ENCODE data around the gene HSD17B14.

Gene HSD17B14

GRCh38 chr19:48770266-48770665, 66.0 kb downstream of the HSD17B14 start:
- no peak for TF ChIP-seq GATA2 (IDR thresholded peaks at IDR 0.05; ENCODE audit: low read depth, low read length)
- TF ChIP-seq GATA3 (IDR thresholded peaks at IDR 0.05; ENCODE audit: low read depth, low read length): no peak

GRCh38 chr19:48768994-48769713, 67.1 kb downstream of the HSD17B14 start:
- no peak for TF ChIP-seq GATA3 (IDR thresholded peaks at IDR 0.05; ENCODE audit: low read depth, low read length)
- TF ChIP-seq GATA2 (IDR thresholded peaks at IDR 0.05; ENCODE audit: low read depth, low read length): no peak
